Trophoblast cell (in vitro differentiated cells and primary cell): ENCODE results near the gene SLC41A2. TPM values are rescaled to one million over a fixed set of nuclear protein-coding genes. Genes with fewer than 3 reads are reported as not detected.

ENCODE experiments used
- DNase-seq, 2 donors: peaks; one replicate each; pipeline ENCODE4 v3.0.0-alpha.2; 2016
- H2AFZ ChIP-seq: 2 replicates; pipeline ENCODE4 v1.6.1; 2013; ENCODE audit warnings: low read length, moderate library complexity, mild to moderate bottlenecking; ENCODE audit not compliant: insufficient read depth, poor library complexity
- H2AK5ac ChIP-seq: 2 replicates; pipeline ENCODE4 v1.6.1; 2013; ENCODE audit warnings: mild to moderate bottlenecking, low read length
- H2BK120ac ChIP-seq: 2 replicates; pipeline ENCODE4 v1.6.1; 2013; ENCODE audit warnings: low read length, mild to moderate bottlenecking, moderate library complexity; ENCODE audit not compliant: insufficient read depth, poor library complexity
- H2BK12ac ChIP-seq: 2 replicates; pipeline ENCODE4 v1.6.1; 2013; ENCODE audit warnings: mild to moderate bottlenecking, low read length, moderate library complexity
- H2BK5ac ChIP-seq: 2 replicates; pipeline ENCODE4 v1.6.1; 2013; ENCODE audit warnings: low read length, low read depth, moderate library complexity, mild to moderate bottlenecking; ENCODE audit not compliant: poor library complexity
- H3K14ac ChIP-seq: 2 replicates; pipeline ENCODE4 v1.6.1; 2013; ENCODE audit warnings: mild to moderate bottlenecking, low read length
- H3K18ac ChIP-seq: 2 replicates; pipeline ENCODE4 v1.6.1; 2013; ENCODE audit warnings: mild to moderate bottlenecking, low read length
- H3K23ac ChIP-seq: 2 replicates; pipeline ENCODE4 v1.6.1; 2013; ENCODE audit warnings: low read length
- H3K27ac ChIP-seq: 2 replicates; pipeline ENCODE4 v1.5.1; 2013; ENCODE audit warnings: low read depth, mild to moderate bottlenecking, inconsistent platforms, low read length, moderate library complexity
- H3K27me3 ChIP-seq: 2 replicates; pipeline ENCODE4 v1.6.1; 2013; ENCODE audit warnings: inconsistent platforms, mild to moderate bottlenecking, low read length, moderate library complexity; ENCODE audit not compliant: insufficient read depth
- H3K36me3 ChIP-seq, 2 experiments: 1 replicate in 1 of 2; 2 replicates in 1 of 2; pipeline ENCODE4 v1.6.1; 2013; ENCODE audit warnings: low read length in 2 of 2, mild to moderate bottlenecking in 2 of 2, moderate library complexity in 1 of 2; ENCODE audit not compliant: insufficient read depth in 2 of 2, control insufficient read depth in 1 of 2
- H3K4ac ChIP-seq: 2 replicates; pipeline ENCODE4 v1.6.1; 2013; ENCODE audit warnings: low read depth, mild to moderate bottlenecking, low read length, moderate library complexity
- H3K4me1 ChIP-seq, 2 experiments: 1 replicate in 1 of 2; 2 replicates in 1 of 2; pipeline ENCODE4 v1.6.1; 2013; ENCODE audit warnings: low read length in 2 of 2, mild to moderate bottlenecking in 2 of 2, moderate library complexity in 1 of 2; ENCODE audit not compliant: insufficient read depth in 2 of 2, control insufficient read depth in 1 of 2
- H3K4me2 ChIP-seq: 2 replicates; pipeline ENCODE4 v1.6.1; 2013; ENCODE audit warnings: inconsistent platforms, mild to moderate bottlenecking, low read length, moderate library complexity
- H3K4me3 ChIP-seq: 2 replicates; pipeline ENCODE4 v1.5.1; 2013; ENCODE audit warnings: mild to moderate bottlenecking, low read depth, low read length, inconsistent platforms
- H3K79me1 ChIP-seq: one replicate; pipeline ENCODE4 v1.6.1; 2013; ENCODE audit warnings: low read length
- H3K79me2 ChIP-seq: 2 replicates; pipeline ENCODE4 v1.6.1; 2013; ENCODE audit warnings: low read length, mild to moderate bottlenecking; ENCODE audit not compliant: control insufficient read depth, insufficient read depth, poor library complexity
- H3K9ac ChIP-seq: 2 replicates; pipeline ENCODE4 v1.6.1; 2013; ENCODE audit warnings: mild to moderate bottlenecking, low read length
- H3K9me3 ChIP-seq: 2 replicates; pipeline ENCODE4 v1.6.1; 2013; ENCODE audit warnings: low read depth, mild to moderate bottlenecking, control low read depth, inconsistent platforms, low read length; ENCODE audit not compliant: insufficient read depth
- H4K12ac ChIP-seq: 2 replicates; pipeline ENCODE4 v1.6.1; 2013; ENCODE audit warnings: low read depth, mild to moderate bottlenecking, low read length, moderate library complexity
- H4K8ac ChIP-seq: 2 replicates; pipeline ENCODE4 v1.6.1; 2013; ENCODE audit warnings: low read depth, mild to moderate bottlenecking, low read length, moderate library complexity
- H4K91ac ChIP-seq: one replicate; pipeline ENCODE4 v1.6.1; 2013; ENCODE audit warnings: low read depth, mild to moderate bottlenecking, low read length, moderate library complexity
- WGBS: extraction: QIAGEN DNeasy Blood & Tissue Kit; methylation state at CpG from one replicate; pipeline ENCODE4 v1.1.7; 2013; ENCODE audit warnings: missing lambda C conversion rate; ENCODE audit not compliant: insufficient read length, insufficient coverage; ENCODE audit errors: extremely low coverage; 5-methylcytosine and 5-hydroxymethylcytosine counted together
- polyA plus RNA-seq: library from polyadenylated mRNA; stranded (reverse); fragments of 200-250 nt; gene quantifications from 2 replicates; pipeline ENCODE4 v1.2.3, GENCODE V29; 2013

Gene SLC41A2, protein sequence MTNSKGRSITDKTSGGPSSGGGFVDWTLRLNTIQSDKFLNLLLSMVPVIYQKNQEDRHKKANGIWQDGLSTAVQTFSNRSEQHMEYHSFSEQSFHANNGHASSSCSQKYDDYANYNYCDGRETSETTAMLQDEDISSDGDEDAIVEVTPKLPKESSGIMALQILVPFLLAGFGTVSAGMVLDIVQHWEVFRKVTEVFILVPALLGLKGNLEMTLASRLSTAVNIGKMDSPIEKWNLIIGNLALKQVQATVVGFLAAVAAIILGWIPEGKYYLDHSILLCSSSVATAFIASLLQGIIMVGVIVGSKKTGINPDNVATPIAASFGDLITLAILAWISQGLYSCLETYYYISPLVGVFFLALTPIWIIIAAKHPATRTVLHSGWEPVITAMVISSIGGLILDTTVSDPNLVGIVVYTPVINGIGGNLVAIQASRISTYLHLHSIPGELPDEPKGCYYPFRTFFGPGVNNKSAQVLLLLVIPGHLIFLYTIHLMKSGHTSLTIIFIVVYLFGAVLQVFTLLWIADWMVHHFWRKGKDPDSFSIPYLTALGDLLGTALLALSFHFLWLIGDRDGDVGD
- polyA plus RNA-seq = 7.4 and 8.6 TPM in 2 replicates

DNA sequence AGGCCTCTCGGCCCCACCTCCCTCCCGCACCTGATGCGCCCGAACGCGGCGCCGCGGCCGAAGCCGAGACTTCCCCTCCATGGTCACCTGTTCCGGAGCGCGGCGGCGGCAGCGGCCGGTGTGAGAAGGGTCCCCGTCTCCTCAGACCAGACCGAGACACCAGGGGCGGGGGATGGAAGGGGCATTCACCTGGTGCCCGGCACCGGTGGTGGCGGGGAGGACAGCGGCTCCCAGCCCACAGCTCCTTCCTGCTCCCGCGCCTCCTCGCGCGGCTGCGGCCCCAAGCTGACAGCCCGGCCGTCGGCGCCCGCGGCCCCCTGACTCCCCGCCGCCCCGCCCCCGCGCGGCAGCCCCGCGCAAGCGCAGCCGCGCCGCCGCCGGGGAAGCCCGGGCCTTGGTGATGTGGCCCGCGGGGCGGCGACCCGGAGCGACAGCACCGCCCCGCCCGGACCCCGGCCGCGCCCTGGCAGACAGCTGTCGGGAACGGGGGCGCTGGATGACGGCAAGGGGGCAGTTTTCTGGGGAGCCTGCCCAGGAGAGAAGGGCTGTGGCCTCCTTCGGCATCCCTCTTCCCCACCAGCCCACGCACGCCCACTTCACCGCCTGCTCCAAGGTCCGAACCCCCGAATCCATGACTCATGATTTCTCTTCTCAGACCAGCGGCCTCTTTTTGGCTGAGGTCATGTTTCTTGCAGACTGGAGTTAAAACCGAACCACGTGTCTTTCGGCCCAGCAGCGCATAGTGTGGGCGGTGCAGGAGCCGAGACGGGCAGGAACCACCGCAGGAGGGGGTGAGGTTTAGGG, at the start of gene SLC41A2:
Gene SLC41A2, minus strand, starts transcription at position 290 of the 804 bp plus-strand sequence. CDS start 29,763 bp downstream, outside the sequence.
- Histone ChIP-seq H3K14ac (peak within 1 kb of the TSS; percentile 81), H3K9me3 (no peaks in the 10 kb centered on the region), H2AK5ac (no peak within 1 kb of the TSS), H3K4me1 (no peaks in the 10 kb centered on the region), H4K8ac (peak within 1 kb of the TSS; percentile 84), H3K9ac (peak within 1 kb of the TSS; percentile 81), H3K27ac (no peak within 1 kb of the TSS), H2AFZ (peak within 1 kb of the TSS; percentile 95), H3K4me3 (peak within 1 kb of the TSS; percentile 91), H3K4me2 (peak within 1 kb of the TSS; percentile 100), H3K79me1 (peaks cover 7% of the 10 kb centered on the region), H3K18ac (peak within 1 kb of the TSS; percentile 57), H3K23ac (no peak within 1 kb of the TSS), H3K36me3 (no peaks in the 10 kb centered on the region), H3K79me2 (peaks cover 2% of the 10 kb centered on the region), H2BK12ac (peak within 1 kb of the TSS; percentile 69), H4K91ac (peak within 1 kb of the TSS; percentile 93), H3K4ac (peak within 1 kb of the TSS; percentile 35), H2BK120ac (peak within 1 kb of the TSS; percentile 83), H3K27me3 (peaks cover 2% of the 10 kb centered on the region), H2BK5ac (peak within 1 kb of the TSS; percentile 65), H4K12ac (peak within 1 kb of the TSS; percentile 80)
- WGBS = no CpG with 5 or more reads among the region's 83 CpGs
- DNase-seq = peak; percentile 83 to 89

DNA sequence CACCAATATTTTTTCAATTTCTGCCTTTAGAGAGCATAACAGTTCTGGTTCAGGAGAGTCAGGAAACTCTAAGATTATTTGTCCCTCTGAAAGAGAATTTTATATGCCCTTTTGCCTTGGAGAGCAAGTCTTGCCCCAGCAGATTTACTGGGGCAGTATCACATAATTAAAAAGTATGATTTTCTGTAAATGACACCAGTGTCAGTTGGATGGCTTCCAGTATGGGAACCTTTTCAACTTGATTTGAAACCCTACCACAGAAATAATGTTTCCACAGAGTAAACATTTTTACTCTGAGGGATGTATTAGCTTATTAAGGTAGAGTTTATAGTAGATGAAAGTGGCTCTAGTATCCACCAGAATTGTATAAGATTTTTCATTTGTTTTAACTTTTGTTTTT, 43.4 kb upstream of the SLC41A2 start:
- Histone ChIP-seq H3K4me2 (no peak overlapping the region), H3K36me3 (peaks cover 15 to 23% of the 10 kb centered on the region in 2 experiments), H3K4me1 (no peaks in the 10 kb centered on the region), H4K12ac (no peak overlapping the region), H3K14ac (no peak overlapping the region), H3K27me3 (no peaks in the 10 kb centered on the region), H3K27ac (no peak overlapping the region), H2BK5ac (no peak overlapping the region), H4K8ac (no peak overlapping the region), H2BK12ac (no peak overlapping the region), H3K4ac (no peak overlapping the region), H2AK5ac (no peak overlapping the region), H3K9me3 (no peaks in the 10 kb centered on the region), H3K23ac (no peak overlapping the region), H3K9ac (no peak overlapping the region), H2BK120ac (no peak overlapping the region), H3K79me1 (no peaks in the 10 kb centered on the region), H2AFZ (no peak overlapping the region), H3K18ac (no peak overlapping the region), H3K4me3 (no peak overlapping the region), H4K91ac (no peak overlapping the region), H3K79me2 (no peaks in the 10 kb centered on the region)
- DNase-seq = no peak

DNA sequence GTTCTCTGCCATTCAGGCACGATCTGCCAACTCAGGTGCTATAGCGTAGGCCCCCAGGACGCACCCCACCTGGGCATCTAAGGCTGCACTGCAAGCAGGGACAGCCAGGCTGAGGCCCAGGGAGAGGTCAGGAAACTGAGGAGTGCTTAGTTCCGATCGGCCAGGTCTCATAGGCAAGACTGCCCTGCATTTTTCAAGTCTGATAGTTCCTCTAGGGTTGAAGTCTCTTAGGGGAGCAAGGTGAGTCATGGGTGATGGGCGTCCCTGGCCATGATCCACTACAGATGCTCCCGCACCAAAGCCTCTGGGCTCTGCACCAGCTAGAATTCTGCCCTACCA, 41.2 kb upstream of the SLC41A2 start:
- H3K4me1 ChIP-seq = no peaks in the 10 kb centered on the region
- no peak overlapping the region for H3K9ac ChIP-seq

DNA sequence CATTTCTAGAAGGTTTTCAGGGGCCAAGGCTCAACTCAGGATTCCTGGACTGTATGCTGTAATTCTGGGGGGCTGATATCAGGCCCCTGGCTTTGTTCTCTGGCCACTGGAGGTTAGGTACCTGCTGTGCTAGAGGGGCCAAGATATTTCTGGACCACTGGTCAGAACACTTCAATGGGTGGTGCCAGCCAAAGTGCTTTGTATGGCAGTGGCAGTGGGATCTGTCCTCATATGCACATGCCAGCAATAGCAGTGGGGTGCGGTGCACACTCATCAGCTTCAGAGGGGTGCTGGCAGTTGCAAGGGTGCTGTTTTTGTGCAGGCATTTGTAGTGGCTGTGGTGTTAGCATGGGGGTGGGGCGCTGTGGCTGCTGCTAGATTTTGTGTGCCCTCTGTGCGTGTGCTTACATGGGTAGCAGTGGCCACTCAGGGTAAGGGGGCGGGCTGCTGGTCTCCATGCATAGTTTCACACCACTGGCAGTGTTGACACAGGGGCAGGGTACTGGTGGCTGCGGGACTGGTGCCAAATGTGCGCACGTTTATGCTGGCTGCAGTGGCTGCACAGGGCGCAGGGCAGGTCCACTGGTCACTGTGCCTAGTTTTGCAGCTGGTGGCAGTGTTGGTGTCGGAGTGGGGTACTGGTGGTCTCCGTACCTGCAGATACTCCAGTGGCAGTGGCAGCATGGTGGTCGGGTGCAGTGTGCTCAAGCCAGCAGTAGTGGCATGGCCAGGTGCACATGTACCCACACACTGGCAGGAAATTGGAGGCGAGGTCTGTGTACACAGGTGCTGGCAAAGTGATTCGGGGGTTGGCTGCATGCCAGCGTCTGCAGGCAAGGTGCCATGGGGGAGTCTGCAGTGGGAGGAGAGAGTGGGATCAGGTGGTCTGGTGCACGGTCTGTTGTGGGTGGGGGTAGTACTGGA, 40.6 kb upstream of the SLC41A2 start:
- Histone ChIP-seq H3K9ac (no peak overlapping the region), H3K79me2 (no peaks in the 10 kb centered on the region), H2AFZ (no peak overlapping the region), H3K36me3 (peaks cover 15 to 29% of the 10 kb centered on the region in 2 experiments), H4K91ac (no peak overlapping the region), H4K12ac (no peak overlapping the region), H4K8ac (no peak overlapping the region), H3K27ac (no peak overlapping the region), H3K79me1 (no peaks in the 10 kb centered on the region), H3K23ac (no peak overlapping the region), H2BK5ac (no peak overlapping the region), H3K9me3 (no peaks in the 10 kb centered on the region), H3K18ac (no peak overlapping the region), H3K4me2 (no peak overlapping the region), H3K4me1 (no peaks in the 10 kb centered on the region), H3K27me3 (no peaks in the 10 kb centered on the region), H3K4ac (no peak overlapping the region), H2AK5ac (no peak overlapping the region), H2BK120ac (no peak overlapping the region), H3K4me3 (no peak overlapping the region), H3K14ac (no peak overlapping the region), H2BK12ac (no peak overlapping the region)
- no peak for DNase-seq
- WGBS = no CpG with 5 or more reads among the region's 15 CpGs

More for the DNA sequence above, 41.2 kb upstream of the SLC41A2 start:
- Histone ChIP-seq H4K12ac (no peak overlapping the region), H3K23ac (no peak overlapping the region), H2BK12ac (no peak overlapping the region), H3K4me2 (no peak overlapping the region), H3K4me3 (no peak overlapping the region), H4K8ac (no peak overlapping the region), H3K79me2 (no peaks in the 10 kb centered on the region), H3K4ac (no peak overlapping the region), H2AFZ (no peak overlapping the region), H3K9me3 (no peaks in the 10 kb centered on the region), H2BK5ac (no peak overlapping the region), H3K36me3 (peaks cover 15 to 29% of the 10 kb centered on the region in 2 experiments), H3K27me3 (no peaks in the 10 kb centered on the region), H2AK5ac (no peak overlapping the region), H3K18ac (no peak overlapping the region), H3K14ac (no peak overlapping the region), H4K91ac (no peak overlapping the region), H3K79me1 (no peaks in the 10 kb centered on the region), H3K27ac (no peak overlapping the region), H2BK120ac (no peak overlapping the region)
- DNase-seq = no peak
- no CpG with 5 or more reads among the region's 7 CpGs for WGBS
